Brain microvascular endothelial cell (primary cell): Measurements from ENCODE around the gene PCDH18.
"Not testable (repeated sequence)": the region's sequence is repeated elsewhere in the genome, so short reads cannot be mapped to it uniquely, and the experiment has no call there.

Source experiments
- DNase-seq: peaks from one replicate; pipeline ENCODE4 v3.0.0-alpha.2; 2020
- H3K27ac ChIP-seq: fragments of 250-450 bp; sonication (Bioruptor Pico); 2 replicates; pipeline ENCODE4 v1.5.1; 2020; ENCODE audit warnings: mild to moderate bottlenecking, moderate library complexity
- H3K27me3 ChIP-seq: fragments of 250-450 bp; sonication (Bioruptor Pico); replicated peaks from 2 replicates; pipeline ENCODE4 v1.5.1; 2020; ENCODE audit warnings: mild to moderate bottlenecking
- H3K36me3 ChIP-seq: fragments of 250-450 bp; sonication (Bioruptor Pico); replicated peaks from 2 replicates; pipeline ENCODE4 v1.5.1; 2020; ENCODE audit warnings: mild to moderate bottlenecking
- H3K4me3 ChIP-seq: 2 replicates; pipeline ENCODE4 v1.5.1; 2011; ENCODE audit warnings: low read depth, mild to moderate bottlenecking, control low read depth, low read length, moderate library complexity
- in situ Hi-C: cut with HindIII; loops from 2 replicates; pipeline ENCODE4 v1.10.0; 2017; ENCODE audit warnings: low sequenced_read_pairs, low pct_ligation_motif_present
- TF ChIP-seq, protein P1 (sequence below): IDR thresholded peaks from 2 replicates; pipeline ENCODE4 v1.5.1; 2011; ENCODE audit warnings: low read depth, mild to moderate bottlenecking, moderate library complexity, low read length, control low read depth, inconsistent platforms; ENCODE audit errors: missing control alignments

The PCDH18 gene

DNA sequence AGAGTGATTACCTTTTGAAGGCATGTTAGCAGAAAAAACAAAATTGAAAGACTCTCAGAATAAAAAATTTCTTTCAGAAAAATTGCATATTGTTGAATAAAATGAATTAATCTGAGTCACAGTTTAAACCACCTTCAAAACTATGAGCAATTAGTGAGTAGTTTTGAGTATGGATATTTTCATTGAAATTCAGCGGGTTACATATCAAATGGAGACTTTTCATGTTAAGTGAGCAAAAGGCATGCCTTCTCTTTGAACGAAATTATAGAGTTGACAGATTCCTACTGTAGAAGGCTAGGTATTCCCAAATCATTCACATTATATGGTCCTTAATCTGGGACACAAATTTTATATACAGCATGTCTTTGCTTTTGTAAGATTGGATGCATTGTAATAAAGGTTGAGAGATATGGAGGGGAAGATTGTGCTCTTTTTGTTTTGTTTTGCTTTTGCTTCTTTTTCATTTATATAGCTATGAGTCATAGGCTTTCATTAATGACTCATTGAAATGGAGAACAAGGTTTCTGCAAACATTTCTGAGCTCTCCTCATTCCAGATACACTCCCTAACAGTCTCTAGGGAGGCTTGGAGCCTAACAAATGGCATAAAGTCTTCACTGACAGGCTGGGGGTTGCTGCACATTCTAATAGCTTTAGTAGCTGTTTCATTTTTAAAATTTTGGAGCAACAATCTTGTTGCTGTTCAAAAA, 21.6 kb downstream of the PCDH18 start:
- no peak overlapping the region for H3K4me3 ChIP-seq
- TF ChIP-seq, protein P1, sequence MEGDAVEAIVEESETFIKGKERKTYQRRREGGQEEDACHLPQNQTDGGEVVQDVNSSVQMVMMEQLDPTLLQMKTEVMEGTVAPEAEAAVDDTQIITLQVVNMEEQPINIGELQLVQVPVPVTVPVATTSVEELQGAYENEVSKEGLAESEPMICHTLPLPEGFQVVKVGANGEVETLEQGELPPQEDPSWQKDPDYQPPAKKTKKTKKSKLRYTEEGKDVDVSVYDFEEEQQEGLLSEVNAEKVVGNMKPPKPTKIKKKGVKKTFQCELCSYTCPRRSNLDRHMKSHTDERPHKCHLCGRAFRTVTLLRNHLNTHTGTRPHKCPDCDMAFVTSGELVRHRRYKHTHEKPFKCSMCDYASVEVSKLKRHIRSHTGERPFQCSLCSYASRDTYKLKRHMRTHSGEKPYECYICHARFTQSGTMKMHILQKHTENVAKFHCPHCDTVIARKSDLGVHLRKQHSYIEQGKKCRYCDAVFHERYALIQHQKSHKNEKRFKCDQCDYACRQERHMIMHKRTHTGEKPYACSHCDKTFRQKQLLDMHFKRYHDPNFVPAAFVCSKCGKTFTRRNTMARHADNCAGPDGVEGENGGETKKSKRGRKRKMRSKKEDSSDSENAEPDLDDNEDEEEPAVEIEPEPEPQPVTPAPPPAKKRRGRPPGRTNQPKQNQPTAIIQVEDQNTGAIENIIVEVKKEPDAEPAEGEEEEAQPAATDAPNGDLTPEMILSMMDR: no peak
- DNase-seq: peak; percentile 88
- H3K27me3 ChIP-seq: no peaks in the 10 kb centered on the region
- H3K36me3 ChIP-seq: no peaks in the 10 kb centered on the region
- in situ Hi-C loops: no loop called here
- H3K27ac ChIP-seq: peak overlapping the region; percentile 42

GRCh38 chr4:137509855-137510282, 22.4 kb downstream of the PCDH18 start:
- Histone ChIP-seq H3K27me3 (no peaks in the 10 kb centered on the region), H3K27ac (no peak overlapping the region), H3K36me3 (no peaks in the 10 kb centered on the region), H3K4me3 (no peak overlapping the region)
- TF ChIP-seq, protein P1: no peak
- peak; percentile 60 for DNase-seq
- in situ Hi-C loops: no loop called here

DNA sequence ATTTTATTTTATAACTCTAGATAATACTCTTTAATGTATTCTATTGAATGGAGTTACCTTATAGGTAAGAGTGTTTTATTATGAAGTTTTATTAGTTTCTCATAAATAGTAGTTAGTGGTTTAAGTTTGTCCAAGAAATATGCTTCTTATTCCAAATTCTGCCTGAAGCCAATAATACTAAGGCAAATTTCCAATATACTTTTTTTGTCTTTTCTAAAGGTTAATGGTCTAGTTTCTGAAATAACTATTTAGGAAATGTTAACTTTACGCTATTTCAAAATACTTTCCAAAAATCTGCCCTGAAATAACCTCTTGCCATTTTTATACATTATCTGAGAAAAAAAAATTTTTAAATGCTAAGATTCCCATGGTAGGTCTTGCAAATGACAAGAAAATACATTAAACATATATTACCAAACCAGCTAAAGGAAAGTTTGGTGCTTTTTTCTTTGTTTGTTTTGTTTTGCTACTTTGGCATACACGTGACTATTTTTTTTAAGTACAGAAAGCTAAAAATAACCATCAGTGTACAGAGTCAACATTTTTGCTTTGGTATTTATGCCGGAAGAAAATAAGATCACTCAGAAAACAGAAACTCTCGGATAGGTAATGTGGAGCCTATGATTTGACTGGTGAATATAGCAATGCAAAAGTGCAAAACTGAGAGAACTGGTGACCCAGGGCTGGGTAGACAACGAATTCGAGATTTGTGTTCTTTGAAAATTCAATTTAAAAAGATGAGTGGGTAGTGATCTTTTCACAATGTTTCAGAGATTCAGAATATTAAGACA, 29.8 kb downstream of the PCDH18 start:
- in situ Hi-C loops: no loop called here

GRCh38 chr4:137496267-137496666, 36.0 kb downstream of the PCDH18 start:
- H3K4me3 ChIP-seq, DNase-seq, H3K27ac ChIP-seq, H3K36me3 ChIP-seq, in situ Hi-C loops, H3K27me3 ChIP-seq: not testable (repeated sequence)

More for the DNA sequence above, 29.8 kb downstream of the PCDH18 start:
- no peaks in the 10 kb centered on the region for H3K36me3 ChIP-seq
- no peak for DNase-seq
- TF ChIP-seq, protein P1: no peak
- no peak overlapping the region for H3K4me3 ChIP-seq
- H3K27me3 ChIP-seq: no peaks in the 10 kb centered on the region
- H3K27ac ChIP-seq: no peak overlapping the region

GRCh38 chr4:137495578-137495977, 36.7 kb downstream of the PCDH18 start:
- in situ Hi-C loops: no loop called here
- TF ChIP-seq, protein P1: no peak
- Histone ChIP-seq H3K27me3 (no peaks in the 10 kb centered on the region), H3K4me3 (no peak overlapping the region), H3K27ac (no peak overlapping the region), H3K36me3 (no peaks in the 10 kb centered on the region)
- DNase-seq: no peak

GRCh38 chr4:137483313-137483959, 48.9 kb downstream of the PCDH18 start:
- H3K4me3 ChIP-seq, H3K27me3 ChIP-seq, H3K36me3 ChIP-seq, in situ Hi-C loops, DNase-seq, H3K27ac ChIP-seq: not testable (repeated sequence)

GRCh38 chr4:137479657-137480056, 52.6 kb downstream of the PCDH18 start:
- H3K27ac ChIP-seq, DNase-seq, in situ Hi-C loops, H3K4me3 ChIP-seq, H3K36me3 ChIP-seq, H3K27me3 ChIP-seq: not testable (repeated sequence)
